Measurements from ENCODE around the gene RHBDL1. TPM values are rescaled to one million over a fixed set of nuclear protein-coding genes. Genes with fewer than 3 reads are reported as not detected.

The RHBDL1 gene
- total and polyA plus RNA-seq, 2 of the 8 experiments (the other 6 are each of a cell fraction or from before 2014, with no cell fraction given): 4.0 to 8.1 TPM

DNA sequence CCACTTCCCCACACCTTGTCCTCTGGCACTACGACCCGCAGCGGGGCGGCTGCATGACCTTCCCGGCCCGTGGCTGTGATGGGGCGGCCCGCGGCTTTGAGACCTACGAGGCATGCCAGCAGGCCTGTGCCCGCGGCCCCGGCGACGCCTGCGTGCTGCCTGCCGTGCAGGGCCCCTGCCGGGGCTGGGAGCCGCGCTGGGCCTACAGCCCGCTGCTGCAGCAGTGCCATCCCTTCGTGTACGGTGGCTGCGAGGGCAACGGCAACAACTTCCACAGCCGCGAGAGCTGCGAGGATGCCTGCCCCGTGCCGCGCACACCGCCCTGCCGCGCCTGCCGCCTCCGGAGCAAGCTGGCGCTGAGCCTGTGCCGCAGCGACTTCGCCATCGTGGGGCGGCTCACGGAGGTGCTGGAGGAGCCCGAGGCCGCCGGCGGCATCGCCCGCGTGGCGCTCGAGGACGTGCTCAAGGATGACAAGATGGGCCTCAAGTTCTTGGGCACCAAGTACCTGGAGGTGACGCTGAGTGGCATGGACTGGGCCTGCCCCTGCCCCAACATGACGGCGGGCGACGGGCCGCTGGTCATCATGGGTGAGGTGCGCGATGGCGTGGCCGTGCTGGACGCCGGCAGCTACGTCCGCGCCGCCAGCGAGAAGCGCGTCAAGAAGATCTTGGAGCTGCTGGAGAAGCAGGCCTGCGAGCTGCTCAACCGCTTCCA, 42.0 kb upstream of the RHBDL1 start:
- H2AK5ac ChIP-seq (ENCODE audit: low read depth, low read length): no peak overlapping the region
- POLR2A ChIA-PET (ENCODE audit: partially characterized antibody): interaction anchor here (0.7 to 2.2 kb wide), 6 partner anchors 12 to 263 kb away, joined by 3 to 5 read pairs (median 4); partner anchors contain the start of gene MRPL28
- H2BK15ac ChIP-seq (ENCODE audit: low read length): no peak overlapping the region

More for the DNA sequence above, 42.0 kb upstream of the RHBDL1 start:
- no peak for DNase-seq (ENCODE audit: low read depth in 1 of 2, low spot score in 2 of 2)
- Histone ChIP-seq H3K4me3 (ENCODE audit: extremely low read depth in 1 of 4, insufficient read depth in 2 of 4, low read depth in 3 of 4, low read length in 4 of 4) (no peak overlapping the region), H3K27me3 (replicated peaks in 1 of 4; ENCODE audit: control insufficient read depth in 3 of 4, extremely low read depth in 1 of 4, insufficient read depth in 3 of 4, low read length in 3 of 4) (no peaks in the 10 kb centered on the region), H3K23ac (ENCODE audit: insufficient read length) (no peak overlapping the region), H3K4me2 (ENCODE audit: insufficient read depth in 1 of 2, low read depth in 2 of 2, low read length in 2 of 2) (no peak overlapping the region), H4K5ac (ENCODE audit: insufficient read length, low read depth, low read length) (no peak overlapping the region), H2BK5ac (ENCODE audit: low read depth, low read length) (no peak overlapping the region), H3K56ac (replicated peaks; ENCODE audit: insufficient read length, low read depth, low read length) (no peak overlapping the region), H4K20me1 (replicated peaks in 1 of 2; ENCODE audit: control insufficient read depth in 1 of 2, insufficient read depth in 2 of 2, low read length in 2 of 2) (peaks cover 3 to 10% of the 10 kb centered on the region in 2 experiments), H2BK120ac (replicated peaks; ENCODE audit: low read depth, low read length) (no peak overlapping the region), H4K91ac (replicated peaks; ENCODE audit: insufficient read length, low read length) (no peak overlapping the region), H3K23me2 (ENCODE audit: low read depth, low read length) (peaks cover 8% of the 10 kb centered on the region; the same call in 1 of the 2 replicates), H2BK20ac (ENCODE audit: low read length) (no peak overlapping the region), H2BK12ac (ENCODE audit: low read depth, low read length) (no peak overlapping the region), H2AFZ (ENCODE audit: low read length) (no peak overlapping the region), H3K4me1 (replicated peaks in 1 of 4; ENCODE audit: control insufficient read depth in 3 of 4, insufficient read depth in 4 of 4, low read length in 3 of 4) (peaks cover 0 to 40% (median 31%) of the 10 kb centered on the region in 4 experiments; a peak in 6 of 7 replicates), H3K18ac (ENCODE audit: extremely low read depth, low read length) (no peak overlapping the region), H3K79me1 (ENCODE audit: low read depth, low read length) (no peaks in the 10 kb centered on the region), H3K36me3 (ENCODE audit: control insufficient read depth in 2 of 4, insufficient read depth in 4 of 4, low read length in 3 of 4) (peaks cover 0 to 21% (median 3%) of the 10 kb centered on the region in 4 experiments; a peak in 4 of 8 replicates), H3K14ac (ENCODE audit: insufficient read length) (no peak overlapping the region), H3K27ac (ENCODE audit: low read depth, low read length) (no peak overlapping the region), H4K8ac (ENCODE audit: extremely low read depth, insufficient read depth, low read length) (no peak overlapping the region; the same call in 1 of the 2 replicates), H3K9me3 (ENCODE audit: insufficient read depth in 2 of 2, low read depth in 1 of 2, low read length in 1 of 2) (no peaks in the 10 kb centered on the region), H3K4ac (replicated peaks; ENCODE audit: insufficient read length, low read depth, low read length) (no peak overlapping the region), H3K9ac (replicated peaks in 1 of 4; ENCODE audit: extremely low read depth in 1 of 4, low read depth in 3 of 4, low read length in 3 of 4) (no peak overlapping the region), H3K79me2 (ENCODE audit: control insufficient read depth in 1 of 2, insufficient read depth in 2 of 2, low read length in 2 of 2) (peaks cover 0 to 6% of the 10 kb centered on the region in 2 experiments; a peak in 1 of 4 replicates)
- FAIRE-seq: no peak
- 97% methylated on average over 69 of the region's 74 CpGs; no CpG with 5 or more reads in 1 of the 2 experiments for WGBS, 2 experiments (ENCODE audit: extremely low coverage in 1 of 2, insufficient coverage in 1 of 2, insufficient read length in 1 of 2, insufficient replicate concordance in 2 of 2, low coverage in 1 of 2, low lambda C conversion rate in 2 of 2, missing lambda C conversion rate in 1 of 2)
- TF ChIP-seq SP2 (IDR thresholded peaks at IDR 0.05; ENCODE audit: low read length): no peak
- 0 out of 2 replicates have a peak, but pooled peaks have one; percentile 13 for TF ChIP-seq GABPA (IDR thresholded peaks at IDR 0.05; ENCODE audit: borderline replicate concordance, insufficient read depth, low read length)
- TF ChIP-seq RFX5 (IDR thresholded peaks at IDR 0.05; ENCODE audit: borderline replicate concordance, low read depth, low read length): no peak
- TF ChIP-seq KDM5A (IDR thresholded peaks at IDR 0.05; ENCODE audit: low read length): no peak
- TF ChIP-seq CHD1 (IDR thresholded peaks at IDR 0.05; ENCODE audit: low read depth, low read length): no peak
- TF ChIP-seq RAD21 (IDR thresholded peaks at IDR 0.05 in 1 of 2, conservative IDR thresholded peaks at IDR 0.05 in 1 of 2; ENCODE audit: low read depth in 2 of 2, low read length in 2 of 2): no peak
- CTCF ChIA-PET (ENCODE audit: partially characterized antibody): interaction anchor here (0.6 to 1.3 kb wide), 3 partner anchors 15 to 66 kb away, joined by 3 read pairs; partner anchors contain the start of gene NHLRC4
